Spleen (tissue), 11 donors: ENCODE measurements around the gene RNASE7. TPM values are rescaled to one million over a fixed set of nuclear protein-coding genes. Genes with fewer than 3 reads are reported as not detected.

ENCODE experiments used
- DNase-seq: peaks from one replicate; pipeline ENCODE4 v3.0.0-alpha.2; 2020
- H3K27ac ChIP-seq, 8 donors: fragments of 200-600 bp; sonication (generic) in 7 of 8; 1 replicate in 4 of 8; 2 replicates in 4 of 8; pipeline versions ENCODE4 v1.5.0 to v1.8.0; 2016 to 2021; ENCODE audit warnings: inconsistent platforms in 4 of 8, mild to moderate bottlenecking in 4 of 8, moderate library complexity in 1 of 8
- H3K27me3 ChIP-seq, 7 donors: fragments of 200-600 bp; sonication (generic) in 6 of 7; replicated peaks in 1 of 7; 1 replicate in 4 of 7; 2 replicates in 3 of 7; pipeline versions ENCODE4 v1.5.0 to v1.8.0; 2016 to 2021; ENCODE audit warnings: inconsistent platforms in 3 of 7, mild to moderate bottlenecking in 1 of 7
- H3K36me3 ChIP-seq, 6 donors: fragments of 200-600 bp; sonication (generic) in 5 of 6; 1 replicate in 4 of 6; 2 replicates in 2 of 6; pipeline versions ENCODE4 v1.5.0 to v1.8.0; 2016 to 2021; ENCODE audit warnings: inconsistent platforms in 2 of 6
- H3K4me1 ChIP-seq, 6 donors: fragments of 200-600 bp; sonication (generic) in 5 of 6; 1 replicate in 3 of 6; 2 replicates in 3 of 6; pipeline versions ENCODE4 v1.5.0 to v1.8.0; 2016 to 2021; ENCODE audit warnings: inconsistent platforms in 3 of 6
- H3K4me3 ChIP-seq, 8 donors: fragments of 200-600 bp; sonication (generic) in 7 of 8; 1 replicate in 4 of 8; 2 replicates in 4 of 8; pipeline versions ENCODE4 v1.5.0 to v1.8.0; 2016 to 2021; ENCODE audit warnings: inconsistent platforms in 4 of 8, mild to moderate bottlenecking in 4 of 8, moderate library complexity in 2 of 8
- H3K9me3 ChIP-seq, 8 donors: fragments of 200-600 bp; sonication (generic) in 7 of 8; 1 replicate in 4 of 8; 2 replicates in 4 of 8; pipeline versions ENCODE4 v1.5.0 to v1.8.0; 2016 to 2021; ENCODE audit warnings: inconsistent platforms in 4 of 8
- CTCF ChIP-seq, 11 experiments: fragments of 200-600 bp in 7 of 11; fragments of 450-650 bp in 4 of 11; sonication (generic) in 4 of 11; IDR thresholded peaks in 8 of 11; conservative IDR thresholded peaks in 3 of 11; 1 replicate in 7 of 11; 2 replicates in 4 of 11; pipeline versions ENCODE4 v1.4.0 to v1.8.0; 2016 to 2021; ENCODE audit warnings: antibody characterized with exemption in 11 of 11, inconsistent platforms in 4 of 11, mild to moderate bottlenecking in 1 of 11
- POLR2A ChIP-seq, 3 donors: fragments of 450-650 bp; IDR thresholded peaks; one replicate each; pipeline ENCODE4 v1.5.1; 2017; ENCODE audit warnings: antibody characterized with exemption in 3 of 3, mild to moderate bottlenecking in 1 of 3
- POLR2AphosphoS5 ChIP-seq, 3 donors: sonication (generic); formaldehyde crosslinking; IDR thresholded peaks; one replicate each; pipeline ENCODE4 v1.5.1; 2017; ENCODE audit warnings: antibody characterized with exemption in 3 of 3
- WGBS, 5 donors: extraction: QIAGEN DNeasy Blood & Tissue Kit in 3 of 5; methylation state at CpG; one replicate each; pipeline versions ENCODE4 v1.1.5 to v1.1.7; 2013 to 2018; 5-methylcytosine and 5-hydroxymethylcytosine counted together
- intact Hi-C: fragments of 100-400 bp; cut with DNase I; formaldehyde crosslinking; loops from one replicate; pipeline ENCODE4 v1.15.0; 2023; ENCODE audit warnings: low total_unique reads
- polyA plus RNA-seq, 3 donors: library from polyadenylated mRNA; stranded (reverse); fragments of 200-250 nt; gene quantifications; one replicate each; pipeline ENCODE4 v1.2.1, GENCODE V29; 2013
- total RNA-seq, 7 donors: library from RNA; depleted of rRNA in 3 of 7; stranded (reverse); fragments of >200 nt in 3 of 7; fragmentation: NEBNext Ultra II Directional in 4 of 7; extraction: Animal tissue kit (Norgen Biotek cat#: 25700) in 4 of 7; gene quantifications; one replicate each; pipeline versions ENCODE4 v1.1.0 to v1.2.1, GENCODE V29; 2016 to 2021
- donor health status: healthy with polysubstance abuse.
- donor health status: DM: no; HTN: no; CAD: no; lungs with moderate emphysema.
- donor health status: DM: no; HTN: no; CAD: no.
- donor health status: Bipolar disorder and iron deficiency.
- donor health status: healthy.
- donor health status: DM: no; HTN: no; CAD: no.
- donor health status: DM: yes; HTN: yes; CAD: no.

The RNASE7 gene
- total and polyA plus RNA-seq, 10 donors, result not detected

- Histone ChIP-seq H3K9me3 (no peaks in the 10 kb centered on the region), H3K4me1 (peaks cover 0 to 2% (median 0%) of the 10 kb centered on the region in 6 donors), H3K27me3 (no peaks in the 10 kb centered on the region), H3K36me3 (no peaks in the 10 kb centered on the region), H3K4me3 (no peak overlapping the region), H3K27ac (no peak overlapping the region)
- no peak for DNase-seq
- TF ChIP-seq CTCF (IDR thresholded peaks at IDR 0.05 in 8 of 11, conservative IDR thresholded peaks at IDR 0.05 in 3 of 11) (no peak), POLR2AphosphoS5 (IDR thresholded peaks at IDR 0.05) (no peak), POLR2A (IDR thresholded peaks at IDR 0.05) (no peak)
- WGBS, 5 donors, result 78 to 89% (median 80%) methylated on average over 5 of the region's 5 CpGs
- intact Hi-C loops, result no loop called here
Measured at GRCh38 chr14:21032326-21033132, 9.6 kb upstream of the RNASE7 start.

- TF ChIP-seq CTCF (IDR thresholded peaks at IDR 0.05 in 8 of 11, conservative IDR thresholded peaks at IDR 0.05 in 3 of 11), result no peak
- H3K9me3 ChIP-seq, result no peaks in the 10 kb centered on the region
- H3K27me3 ChIP-seq, result no peaks in the 10 kb centered on the region
- WGBS, 5 donors, result 81 to 94% (median 89%) methylated on average over 4 of the region's 4 CpGs
- intact Hi-C loops, result no loop called here
- H3K27ac ChIP-seq, result no peak overlapping the region
- peaks cover 0 to 6% (median 2%) of the 10 kb centered on the region in 6 donors for H3K4me1 ChIP-seq
- H3K4me3 ChIP-seq, result no peak overlapping the region
- no peak for DNase-seq
- H3K36me3 ChIP-seq, result no peaks in the 10 kb centered on the region
Measured at GRCh38 chr14:21033133-21033698, 8.9 kb upstream of the RNASE7 start.

- no peaks in the 10 kb centered on the region for H3K9me3 ChIP-seq
- H3K4me1 ChIP-seq, result peaks cover 6 to 21% (median 15%) of the 10 kb centered on the region in 6 donors
- no peaks in the 10 kb centered on the region for H3K27me3 ChIP-seq
- no peaks in the 10 kb centered on the region for H3K36me3 ChIP-seq
- no peak within 1 kb of the TSS for H3K27ac ChIP-seq
- no peak within 1 kb of the TSS for H3K4me3 ChIP-seq
- DNase-seq, result no peak
- TF ChIP-seq CTCF (IDR thresholded peaks at IDR 0.05 in 8 of 11, conservative IDR thresholded peaks at IDR 0.05 in 3 of 11), result no peak
- no peak for TF ChIP-seq POLR2A (IDR thresholded peaks at IDR 0.05)
- TF ChIP-seq POLR2AphosphoS5 (IDR thresholded peaks at IDR 0.05), result no peak
- 72 to 85% (median 77%) methylated on average over 5 of the region's 5 CpGs for WGBS, 5 donors
- intact Hi-C loops, result no loop called here
Measured at GRCh38 chr14:21034707-21035106, 7.5 kb upstream of the RNASE7 start, which contains the start of gene RNASE13. Gene RNASE13 (minus strand): TSS chr14:21034807. CDS start chr14:21034288, 519 bp downstream.

- peak overlapping the region in 1 of 8 donors; percentile 71 for H3K27ac ChIP-seq
- no peak overlapping the region for H3K4me3 ChIP-seq
- intact Hi-C loops, result no loop called here
- no peak for DNase-seq
- H3K27me3 ChIP-seq, result no peaks in the 10 kb centered on the region
- H3K4me1 ChIP-seq, result peaks cover 9 to 28% (median 19%) of the 10 kb centered on the region in 6 donors
- no peaks in the 10 kb centered on the region for H3K9me3 ChIP-seq
- TF ChIP-seq POLR2A (IDR thresholded peaks at IDR 0.05) (no peak), POLR2AphosphoS5 (IDR thresholded peaks at IDR 0.05) (no peak), CTCF (IDR thresholded peaks at IDR 0.05 in 8 of 11, conservative IDR thresholded peaks at IDR 0.05 in 3 of 11) (no peak)
- 84 to 96% (median 89%) methylated on average over 7 of the region's 7 CpGs for WGBS, 5 donors
- H3K36me3 ChIP-seq, result no peaks in the 10 kb centered on the region
Measured at GRCh38 chr14:21036751-21037150, 5.4 kb upstream of the RNASE7 start.
